Astrocyte of the spinal cord (primary cell): ENCODE data around the gene TBL3.
"Not testable (repeated sequence)": the region's sequence is repeated elsewhere in the genome, so short reads cannot be mapped to it uniquely, and the experiment has no call there.

Experiments used
- DNase-seq: peaks from one replicate; pipeline ENCODE4 v3.0.0; 2011; ENCODE audit warnings: low read depth, low spot score
- H3K4me3 ChIP-seq: 2 replicates; pipeline ENCODE4 v1.5.1; 2011; ENCODE audit warnings: low read depth, mild to moderate bottlenecking, low read length, moderate library complexity
- in situ Hi-C: cut with HindIII; loops from 2 replicates; pipeline ENCODE4 v1.10.0; 2017; ENCODE audit warnings: low sequenced_read_pairs
- TF ChIP-seq, protein P1 (sequence below): IDR thresholded peaks from 2 replicates; pipeline ENCODE4 v1.5.1; 2012; ENCODE audit warnings: low read depth, mild to moderate bottlenecking, low read length, inconsistent platforms

Gene TBL3

GRCh38 chr16:1961651-1962067 lies 10.2 kb upstream of the TBL3 start:
- TF ChIP-seq, protein P1, sequence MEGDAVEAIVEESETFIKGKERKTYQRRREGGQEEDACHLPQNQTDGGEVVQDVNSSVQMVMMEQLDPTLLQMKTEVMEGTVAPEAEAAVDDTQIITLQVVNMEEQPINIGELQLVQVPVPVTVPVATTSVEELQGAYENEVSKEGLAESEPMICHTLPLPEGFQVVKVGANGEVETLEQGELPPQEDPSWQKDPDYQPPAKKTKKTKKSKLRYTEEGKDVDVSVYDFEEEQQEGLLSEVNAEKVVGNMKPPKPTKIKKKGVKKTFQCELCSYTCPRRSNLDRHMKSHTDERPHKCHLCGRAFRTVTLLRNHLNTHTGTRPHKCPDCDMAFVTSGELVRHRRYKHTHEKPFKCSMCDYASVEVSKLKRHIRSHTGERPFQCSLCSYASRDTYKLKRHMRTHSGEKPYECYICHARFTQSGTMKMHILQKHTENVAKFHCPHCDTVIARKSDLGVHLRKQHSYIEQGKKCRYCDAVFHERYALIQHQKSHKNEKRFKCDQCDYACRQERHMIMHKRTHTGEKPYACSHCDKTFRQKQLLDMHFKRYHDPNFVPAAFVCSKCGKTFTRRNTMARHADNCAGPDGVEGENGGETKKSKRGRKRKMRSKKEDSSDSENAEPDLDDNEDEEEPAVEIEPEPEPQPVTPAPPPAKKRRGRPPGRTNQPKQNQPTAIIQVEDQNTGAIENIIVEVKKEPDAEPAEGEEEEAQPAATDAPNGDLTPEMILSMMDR, result no peak
- H3K4me3 ChIP-seq, result no peak overlapping the region
- DNase-seq, result no peak
- in situ Hi-C loops, result no loop called here

DNA sequence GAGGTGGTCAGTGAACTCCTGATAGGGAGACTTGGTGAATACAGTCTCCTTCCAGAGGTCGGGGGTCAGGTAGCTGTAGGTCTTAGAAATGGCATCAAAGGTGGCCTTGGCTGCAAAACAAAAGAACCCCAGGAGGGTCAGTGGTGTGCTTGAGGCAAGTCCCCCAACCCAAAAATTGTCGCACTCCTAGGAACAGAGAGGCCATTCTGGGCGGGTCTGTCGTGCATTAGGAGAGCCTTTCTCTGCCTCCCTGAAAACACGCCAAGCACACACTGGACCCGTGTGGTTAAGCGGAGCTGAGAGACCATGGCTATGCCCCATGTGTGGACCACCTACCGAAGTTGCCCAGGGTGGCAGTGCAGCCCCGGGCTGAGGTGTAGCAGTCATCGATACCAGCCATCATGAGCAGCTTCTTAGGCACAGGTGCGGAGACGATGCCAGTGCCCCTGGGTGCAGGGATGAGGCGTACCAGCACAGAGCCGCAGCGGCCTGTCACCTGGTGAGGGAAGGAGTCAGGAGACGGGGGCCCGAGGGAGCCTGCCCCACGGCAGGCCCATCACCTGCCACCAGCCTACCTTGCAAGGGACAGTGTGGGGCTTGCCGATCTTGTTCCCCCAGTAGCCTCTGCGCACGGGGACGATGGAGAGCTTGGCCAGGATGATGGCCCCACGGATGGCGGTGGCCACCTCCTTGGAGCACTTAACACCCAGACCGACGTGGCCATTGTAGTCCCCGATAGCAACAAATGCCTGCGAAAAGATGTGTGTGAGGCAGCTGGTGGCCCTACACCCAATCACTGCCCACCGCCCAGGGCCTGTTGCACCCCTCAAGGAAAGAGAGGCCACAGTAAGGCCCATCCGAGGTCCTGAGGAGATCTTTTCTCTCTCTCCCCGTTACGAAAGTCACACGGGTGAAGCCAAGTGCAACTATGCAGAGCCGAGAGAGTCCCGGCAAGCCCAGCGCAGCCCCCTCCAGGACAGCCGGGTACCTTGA lies 9.4 kb upstream of the TBL3 start:
- H3K4me3 ChIP-seq, result peak overlapping the region; percentile 84
- in situ Hi-C loops, result not testable (repeated sequence)

GRCh38 chr16:1963806-1964505 lies 7.9 kb upstream of the TBL3 start:
- peak overlapping the region; percentile 84 for H3K4me3 ChIP-seq
- TF ChIP-seq, protein P1, result no peak
- in situ Hi-C loops, result no loop called here
- DNase-seq, result no peak

More for the DNA sequence above, 9.4 kb upstream of the TBL3 start:
- not testable (repeated sequence) for DNase-seq

DNA sequence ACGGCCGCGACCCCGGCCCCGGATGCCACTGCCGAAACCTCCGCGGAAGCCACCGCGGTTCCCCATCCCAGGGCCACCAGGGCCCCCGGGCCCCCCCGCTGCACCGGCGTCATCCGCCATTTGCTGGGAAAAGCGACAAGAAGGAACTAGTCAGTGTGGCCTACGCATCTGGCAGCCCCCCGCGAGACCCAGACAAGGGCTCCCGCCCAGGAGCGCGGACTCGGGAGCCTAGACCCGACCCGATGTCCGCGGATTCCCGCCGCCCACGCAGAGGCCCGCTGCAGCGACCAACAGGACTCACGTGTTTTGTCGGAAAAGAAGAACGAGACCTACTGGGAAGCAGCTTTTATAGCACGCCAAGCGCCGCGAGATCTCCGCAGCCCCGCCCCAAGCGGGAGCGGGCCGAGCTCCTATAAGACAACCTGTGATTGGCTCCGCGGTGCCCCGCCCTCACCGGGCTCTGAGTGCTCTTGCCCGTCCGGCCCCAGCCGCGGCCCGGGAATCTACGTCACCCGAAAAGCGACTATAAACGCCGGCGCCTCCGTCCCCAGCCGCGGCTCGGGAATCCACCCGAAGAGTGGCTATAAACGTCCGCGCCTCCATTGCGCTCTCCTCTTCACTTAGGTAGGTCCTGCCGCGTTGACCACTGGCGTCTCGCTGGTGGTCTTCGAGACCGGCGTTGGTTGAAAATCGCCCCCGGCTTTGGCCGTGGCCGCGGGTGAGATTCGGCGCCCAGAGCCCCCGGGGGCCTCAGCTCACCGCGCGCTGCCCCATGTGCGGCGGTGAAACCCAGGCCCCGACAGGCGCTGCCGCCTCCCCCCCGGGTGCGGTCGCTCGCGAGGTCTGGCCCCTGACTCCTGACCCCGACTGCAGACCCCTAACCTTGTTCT lies 7.1 kb upstream of the TBL3 start, which contains the start of gene RPS2:
Gene RPS2, minus strand, starts transcription at position 321 of the 890 bp plus-strand sequence. Its CDS starts 201 bp downstream, at position 120.
- in situ Hi-C loops, result no loop called here
- DNase-seq, result peak; percentile 99
- TF ChIP-seq, protein P1, result no peak
- H3K4me3 ChIP-seq, result peak within 1 kb of the TSS; percentile 84

- H3K4me3 ChIP-seq, result peak overlapping the region; percentile 84
- DNase-seq, result no peak
- in situ Hi-C loops, result no loop called here
- TF ChIP-seq, protein P1, result no peak
Measured at GRCh38 chr16:1965396-1966001, 6.4 kb upstream of the TBL3 start.

DNA sequence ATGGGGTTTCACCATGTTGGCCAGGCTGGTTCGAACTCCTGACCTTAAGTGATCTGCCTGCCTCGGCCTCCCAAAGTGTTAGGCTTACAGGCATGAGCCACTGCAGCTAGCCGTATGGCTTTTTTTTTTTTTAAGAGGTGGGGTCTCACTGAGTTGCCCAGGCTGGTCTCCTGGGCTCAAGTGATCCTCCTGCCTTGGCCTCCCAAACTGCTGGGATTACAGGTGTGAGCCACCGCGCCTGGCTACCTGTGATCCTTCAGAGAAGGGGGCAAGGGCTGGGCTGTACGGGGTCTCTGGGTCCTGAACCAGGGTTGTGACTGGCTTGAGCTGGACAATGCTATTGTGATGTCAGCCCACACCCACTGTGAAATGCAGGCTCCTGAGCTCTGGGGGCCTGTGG lies 5.4 kb upstream of the TBL3 start, which contains the start of gene RNF151:
Gene RNF151, plus strand, starts transcription at position 397 of the 400 bp plus-strand sequence. CDS start 26 bp downstream, outside the sequence.
- TF ChIP-seq, protein P1, result no peak
- in situ Hi-C loops, result no loop called here

More for the DNA sequence above, 5.4 kb upstream of the TBL3 start, which contains the start of gene RNF151:
- peak within 1 kb of the TSS; percentile 84 for H3K4me3 ChIP-seq
- no peak for DNase-seq
